GM23338 (cell line): ENCODE data around the gene P3H4. TPM values are rescaled to one million over a fixed set of nuclear protein-coding genes. Genes with fewer than 3 reads are reported as not detected.

Experiments
- ATAC-seq: fragments of 200-7000 bp; cut with Tn5 transposase; 3 replicates; pipeline ENCODE4 v1.9.1; 2020
- DNase-seq: peaks from one replicate; pipeline ENCODE4 v3.0.0-alpha.2; 2015; ENCODE audit warnings: low spot score
- H2AFZ ChIP-seq: fragments of 200-600 bp; sonication (generic); 2 replicates; pipeline ENCODE4 v1.8.0; 2016; ENCODE audit warnings: antibody characterized with exemption, mild to moderate bottlenecking, moderate library complexity
- H3F3A ChIP-seq: fragments of 200-600 bp; sonication (generic); replicated peaks from 2 replicates; pipeline ENCODE4 v1.8.0; 2017; ENCODE audit warnings: antibody characterized with exemption, mixed run types, low read depth
- H3K27ac ChIP-seq: fragments of 200-600 bp; sonication (generic); 2 replicates; pipeline ENCODE4 v1.6.1; 2016; ENCODE audit warnings: low read depth
- H3K27me3 ChIP-seq: fragments of 200-600 bp; sonication (generic); 2 replicates; pipeline ENCODE4 v1.8.0; 2016; ENCODE audit warnings: mild to moderate bottlenecking, mixed run types, moderate library complexity; ENCODE audit not compliant: insufficient read depth
- H3K36me3 ChIP-seq: fragments of 200-600 bp; sonication (generic); 2 replicates; pipeline ENCODE4 v1.8.0; 2016; ENCODE audit warnings: mild to moderate bottlenecking; ENCODE audit not compliant: insufficient read depth
- H3K4me1 ChIP-seq: fragments of 200-600 bp; sonication (generic); 2 replicates; pipeline ENCODE4 v1.8.0; 2016; ENCODE audit warnings: mild to moderate bottlenecking, moderate library complexity; ENCODE audit not compliant: insufficient read depth
- H3K4me2 ChIP-seq: fragments of 200-600 bp; sonication (generic); 2 replicates; pipeline ENCODE4 v1.7.1; 2017; ENCODE audit warnings: mixed run types
- H3K4me3 ChIP-seq: fragments of 200-600 bp; sonication (generic); 2 replicates; pipeline ENCODE4 v1.6.1; 2016; ENCODE audit warnings: mixed run types
- H3K79me2 ChIP-seq: fragments of 200-600 bp; sonication (generic); replicated peaks from 2 replicates; pipeline ENCODE4 v1.8.0; 2017; ENCODE audit warnings: mild to moderate bottlenecking; ENCODE audit not compliant: insufficient read depth
- H3K9me2 ChIP-seq: fragments of 200-600 bp; sonication (generic); 2 replicates; pipeline ENCODE4 v1.8.0; 2017; ENCODE audit not compliant: insufficient read depth
- H4K20me1 ChIP-seq: fragments of 200-600 bp; sonication (generic); replicated peaks from 2 replicates; pipeline ENCODE4 v1.8.0; 2017; ENCODE audit warnings: mild to moderate bottlenecking; ENCODE audit not compliant: insufficient read depth
- H3K27ac Mint-ChIP-seq: 2 replicates; pipeline ENCODE4 v1.8.0; 2020; ENCODE audit warnings: inconsistent platforms, mild to moderate bottlenecking, moderate library complexity, mixed read lengths
- H3K27me3 Mint-ChIP-seq: 3 replicates; pipeline ENCODE4 v1.8.0; 2022; ENCODE audit warnings: low read depth, mild to moderate bottlenecking, moderate library complexity, mixed read lengths, inconsistent platforms; ENCODE audit not compliant: insufficient read depth, poor library complexity
- H3K36me3 Mint-ChIP-seq: 3 replicates; pipeline ENCODE4 v1.8.0; 2021; ENCODE audit warnings: low read depth, mild to moderate bottlenecking, inconsistent platforms, moderate library complexity, mixed read lengths
- H3K4me1 Mint-ChIP-seq: 3 replicates; pipeline ENCODE4 v1.8.0; 2020; ENCODE audit warnings: mild to moderate bottlenecking, inconsistent platforms, mixed read lengths
- H3K4me3 Mint-ChIP-seq: 3 replicates; pipeline ENCODE4 v1.8.0; 2021; ENCODE audit warnings: moderate library complexity, mild to moderate bottlenecking, inconsistent platforms, mixed read lengths
- H3K9me3 Mint-ChIP-seq: 3 replicates; pipeline ENCODE4 v1.8.0; 2020; ENCODE audit warnings: moderate library complexity, mild to moderate bottlenecking, inconsistent platforms, mixed read lengths
- CREB1 ChIP-seq: fragments of 250-450 bp; sonication (Bioruptor Pico); IDR thresholded peaks from 2 replicates; pipeline ENCODE4 v1.5.0; 2020; ENCODE audit warnings: low read depth, mild to moderate bottlenecking, moderate library complexity
- CTCF ChIP-seq, 2 experiments: fragments of 200-600 bp in 1 of 2; sonication (generic) in 1 of 2; conservative IDR thresholded peaks; 2 replicates each; pipeline versions ENCODE4 v1.5.1 to v1.6.1; 2016 to 2017; ENCODE audit warnings: antibody characterized with exemption in 2 of 2, low read depth in 2 of 2, mild to moderate bottlenecking in 2 of 2, moderate library complexity in 1 of 2
- ETS1 ChIP-seq: IDR thresholded peaks from 2 replicates; pipeline ENCODE4 v1.6.1; 2016; ENCODE audit warnings: antibody characterized with exemption
- EZH2 ChIP-seq: fragments of 200-600 bp; sonication (generic); IDR thresholded peaks from one replicate; pipeline ENCODE4 v1.8.0; 2017; ENCODE audit warnings: antibody characterized with exemption, mild to moderate bottlenecking, low read depth; ENCODE audit not compliant: unreplicated experiment
- JUNB ChIP-seq: IDR thresholded peaks from one replicate; pipeline ENCODE4 v1.6.1; 2016; ENCODE audit warnings: antibody characterized with exemption; ENCODE audit not compliant: unreplicated experiment
- NANOG ChIP-seq: IDR thresholded peaks from 2 replicates; pipeline ENCODE4 v1.6.1; 2016; ENCODE audit warnings: antibody characterized with exemption, borderline replicate concordance
- POLR2AphosphoS5 ChIP-seq: IDR thresholded peaks from 2 replicates; pipeline ENCODE4 v1.6.1; 2016; ENCODE audit warnings: antibody characterized with exemption, low read depth
- STAT1 ChIP-seq: IDR thresholded peaks from one replicate; pipeline ENCODE4 v1.6.1; 2016; ENCODE audit warnings: antibody characterized with exemption; ENCODE audit not compliant: unreplicated experiment
- ZNF114 ChIP-seq: fragments of 250-450 bp; sonication (Bioruptor Pico); IDR thresholded peaks from 2 replicates; pipeline ENCODE4 v1.5.0; 2020; ENCODE audit warnings: mild to moderate bottlenecking, moderate library complexity
- ZNF331 ChIP-seq: fragments of 250-450 bp; sonication (Bioruptor Pico); IDR thresholded peaks from 2 replicates; pipeline ENCODE4 v1.5.0; 2020; ENCODE audit warnings: low read depth, mild to moderate bottlenecking, moderate library complexity
- polyA plus RNA-seq: library from polyadenylated mRNA; unstranded; fragments of >200 nt; fragmentation: Nextera tagmentation; extraction: Ambion mirVana; gene quantifications from 2 replicates; pipeline ENCODE4 v1.2.1, GENCODE V29; 2016
- total RNA-seq: library from RNA; depleted of rRNA; stranded (reverse); fragments of >200 nt; shearing (Covaris generic); gene quantifications from 2 replicates; pipeline ENCODE4 v1.2.3, GENCODE V29; 2014

P3H4 gene
- total and polyA plus RNA-seq, 2 experiments from 2014 or later, result 16.0 to 33.3 TPM

- no peak for TF ChIP-seq NANOG
- TF ChIP-seq ETS1, result no peak
- TF ChIP-seq JUNB, result no peak
Observed at GRCh38 chr17:41799366-41799765, 12.4 kb downstream of the P3H4 start (continued).

- DNase-seq (peak; percentile 54), ATAC-seq (no peak)
- no peak overlapping the region for H3K4me3 ChIP-seq
- peaks cover 40% of the 10 kb centered on the region for H3K4me1 ChIP-seq
- peaks cover 50% of the 10 kb centered on the region for H3K27me3 Mint-ChIP-seq
- no peak overlapping the region for H3K4me3 Mint-ChIP-seq
- H2AFZ ChIP-seq, result no peak overlapping the region
- H3K9me2 ChIP-seq, result no peaks in the 10 kb centered on the region
- H3K27me3 ChIP-seq, result peaks cover 34% of the 10 kb centered on the region
- TF ChIP-seq NANOG (no peak), CREB1 (no peak), STAT1 (no peak), POLR2AphosphoS5 (no peak), JUNB (no peak), ETS1 (no peak), ZNF331 (CRISPR knock-in tag) (no peak), ZNF114 (CRISPR knock-in tag) (no peak), EZH2 (no peak)
- H3K9me3 Mint-ChIP-seq, result no peaks in the 10 kb centered on the region
- H3F3A ChIP-seq, result peaks cover 13% of the 10 kb centered on the region; the same call in 1 of the 2 replicates
- H3K27ac Mint-ChIP-seq, result no peak overlapping the region
- H3K4me1 Mint-ChIP-seq, result peaks cover 46% of the 10 kb centered on the region
- no peaks in the 10 kb centered on the region for H3K36me3 ChIP-seq
- no peak overlapping the region for H3K27ac ChIP-seq
- peaks cover 7% of the 10 kb centered on the region for H3K36me3 Mint-ChIP-seq
- H4K20me1 ChIP-seq, result no peaks in the 10 kb centered on the region
- no peak overlapping the region for H3K4me2 ChIP-seq
- H3K79me2 ChIP-seq, result no peaks in the 10 kb centered on the region
Observed at GRCh38 chr17:41797377-41797776, 14.4 kb downstream of the P3H4 start.

GRCh38 chr17:41796121-41796895, 15.4 kb downstream of the P3H4 start:
- no peaks in the 10 kb centered on the region for H3K36me3 ChIP-seq
- H3K4me1 Mint-ChIP-seq, result peaks cover 47% of the 10 kb centered on the region
- H3F3A ChIP-seq, result peaks cover 13% of the 10 kb centered on the region; the same call in 1 of the 2 replicates
- H3K27ac Mint-ChIP-seq, result no peak overlapping the region
- no peaks in the 10 kb centered on the region for H4K20me1 ChIP-seq
- TF ChIP-seq ZNF331 (CRISPR knock-in tag) (no peak), POLR2AphosphoS5 (no peak), NANOG (no peak), CREB1 (no peak), EZH2 (no peak), CTCF (conservative IDR thresholded peaks at IDR 0.05; ENCODE audit: low read depth in 2 of 2) (no peak)
- H3K79me2 ChIP-seq, result no peaks in the 10 kb centered on the region
- no peak overlapping the region for H2AFZ ChIP-seq
- no peaks in the 10 kb centered on the region for H3K9me2 ChIP-seq
- H3K4me2 ChIP-seq, result no peak overlapping the region
- no peak overlapping the region for H3K27ac ChIP-seq
- no peak for DNase-seq
- peaks cover 42% of the 10 kb centered on the region for H3K27me3 ChIP-seq
- peaks cover 51% of the 10 kb centered on the region for H3K27me3 Mint-ChIP-seq
- no peaks in the 10 kb centered on the region for H3K9me3 Mint-ChIP-seq
- no peak overlapping the region for H3K4me3 Mint-ChIP-seq
- ATAC-seq, result no peak
- no peak overlapping the region for H3K4me3 ChIP-seq
- no peaks in the 10 kb centered on the region; the same call in 2 of the 3 replicates for H3K36me3 Mint-ChIP-seq
- peaks cover 39% of the 10 kb centered on the region for H3K4me1 ChIP-seq
